ENCODE results near the gene B4GALT6. TPM values are rescaled to one million over a fixed set of nuclear protein-coding genes. Genes with fewer than 3 reads are reported as not detected.

Gene B4GALT6
- total and polyA plus RNA-seq, 2 of the 4 experiments (the other 2 are of a cell fraction), result 1.1 to 3.9 TPM

- Histone ChIP-seq H3K4me1 (ENCODE audit: control insufficient read depth, insufficient read depth, low read length) (no peaks in the 10 kb centered on the region), H4K8ac (ENCODE audit: low read depth in 2 of 2, low read length in 2 of 2) (no peak within 1 kb of the TSS), H2AFZ (replicated peaks; ENCODE audit: low read length, poor library complexity) (no peak within 1 kb of the TSS), H2BK120ac (ENCODE audit: low read depth, low read length) (no peak within 1 kb of the TSS), H4K91ac (ENCODE audit: insufficient read depth, low read depth, low read length) (no peak within 1 kb of the TSS), H2BK5ac (ENCODE audit: low read depth, low read length, poor library complexity, severe bottlenecking) (no peak within 1 kb of the TSS), H3K27me3 (ENCODE audit: control insufficient read depth, insufficient read depth, low read length) (no peaks in the 10 kb centered on the region), H3K27ac (ENCODE audit: insufficient read depth, low read length) (no peak within 1 kb of the TSS), H3K9me3 (ENCODE audit: control insufficient read depth, insufficient read depth, low read length) (no peaks in the 10 kb centered on the region), H3K18ac (ENCODE audit: low read depth, low read length) (no peak within 1 kb of the TSS), H2BK15ac (ENCODE audit: low read depth, low read length) (no peak within 1 kb of the TSS), H3K4me2 (ENCODE audit: low read depth, low read length) (no peak within 1 kb of the TSS), H3K9me1 (ENCODE audit: insufficient read depth, low read length) (no peaks in the 10 kb centered on the region), H3K23ac (ENCODE audit: low read depth, low read length) (no peak within 1 kb of the TSS), H3K36me3 (ENCODE audit: control insufficient read depth, insufficient read depth, low read length) (no peaks in the 10 kb centered on the region), H2AK9ac (replicated peaks; ENCODE audit: low read depth, low read length, poor library complexity) (no peak within 1 kb of the TSS), H2BK20ac (ENCODE audit: low read depth, low read length) (no peak within 1 kb of the TSS), H4K5ac (ENCODE audit: low read depth, low read length) (no peak within 1 kb of the TSS), H3K4me3 (ENCODE audit: insufficient read depth, low read depth, low read length) (no peak within 1 kb of the TSS), H3K9ac (ENCODE audit: low read depth, low read length) (no peak within 1 kb of the TSS), H3K14ac (replicated peaks; ENCODE audit: low read depth, low read length) (no peak within 1 kb of the TSS), H4K20me1 (ENCODE audit: insufficient read depth, low read length) (no peaks in the 10 kb centered on the region), H3K56ac (ENCODE audit: extremely low read depth, insufficient read depth, low read length) (no peak within 1 kb of the TSS), H3K4ac (ENCODE audit: low read depth, low read length) (no peak within 1 kb of the TSS), H3K79me1 (ENCODE audit: low read depth in 1 of 2, low read length in 2 of 2) (no peaks in the 10 kb centered on the region), H2AK5ac (ENCODE audit: low read depth, low read length) (no peak within 1 kb of the TSS)
- in situ Hi-C loops (cut with MboI; ENCODE audit: low sequenced_read_pairs) (no loop called here), intact Hi-C loops (cut with micrococcal nuclease) (no loop called here), dilution Hi-C loops (cut with HindIII; ENCODE audit: low sequenced_read_pairs, unreplicated experiment) (no loop called here)
- no CpG with 5 or more reads among the region's 5 CpGs for WGBS, 2 experiments (ENCODE audit: extremely low coverage in 2 of 2, insufficient read length in 1 of 2)
- ATAC-seq (ENCODE audit: low read depth) (no peak), DNase-seq (no peak)
- no TSS peak for BruUV-seq (replicated peaks)
- POLR2A ChIA-PET (ENCODE audit: unreplicated experiment), result no interaction called here
- no peak for TF ChIP-seq CEBPB (IDR thresholded peaks at IDR 0.05; ENCODE audit: low read depth, low read length)
- no peak for TF ChIP-seq NFE2L2 (IDR thresholded peaks at IDR 0.05; ENCODE audit: low read depth, low read length)
- no peak for TF ChIP-seq RFX5 (IDR thresholded peaks at IDR 0.05; ENCODE audit: low read depth, low read length)
- no peak for TF ChIP-seq FOS (IDR thresholded peaks at IDR 0.05; ENCODE audit: low read depth, low read length)
- no peak for TF ChIP-seq RCOR1 (IDR thresholded peaks at IDR 0.05; ENCODE audit: insufficient replicate concordance, low read length)
- no peak for TF ChIP-seq POLR2A (IDR thresholded peaks at IDR 0.05; ENCODE audit: low read depth, low read length)
- TF ChIP-seq BHLHE40 (IDR thresholded peaks at IDR 0.05; ENCODE audit: low read depth, low read length), result no peak
- TF ChIP-seq USF2 (IDR thresholded peaks at IDR 0.05; ENCODE audit: low read depth, low read length), result no peak
- no peak for TF ChIP-seq MXI1 (IDR thresholded peaks at IDR 0.05; ENCODE audit: borderline replicate concordance, low read depth, low read length)
- no peak for TF ChIP-seq MAFK (IDR thresholded peaks at IDR 0.05; ENCODE audit: low read depth, low read length)
- no peak for TF ChIP-seq RAD21 (IDR thresholded peaks at IDR 0.05; ENCODE audit: low read length)
- no peak for TF ChIP-seq CHD1 (IDR thresholded peaks at IDR 0.05; ENCODE audit: low read depth, low read length)
- no peak for TF ChIP-seq SMC3 (IDR thresholded peaks at IDR 0.05; ENCODE audit: low read depth, low read length)
- no peak for TF ChIP-seq MAZ (IDR thresholded peaks at IDR 0.05; ENCODE audit: borderline replicate concordance, low read depth, low read length)
- no peak for TF ChIP-seq CTCF (conservative IDR thresholded peaks at IDR 0.05; ENCODE audit: low read depth, low read length)
- TF ChIP-seq ELK1 (IDR thresholded peaks at IDR 0.05; ENCODE audit: borderline replicate concordance, low read depth, low read length), result no peak
- CTCF ChIA-PET, result interaction anchor here (0.6 to 1.0 kb wide), 2 partner anchors 131 to 562 kb away, joined by 3 to 5 read pairs; no protein-coding TSS in a partner anchor
Observed at GRCh38 chr18:31591628-31592027, 92.8 kb downstream of the B4GALT6 start, which contains the start of gene TTR. Gene TTR (plus strand): TSS chr18:31591877. CDS start chr18:31591903, 26 bp downstream.
